Hematopoietic multipotent progenitor cell treated with erythropoietin and hydrocortisone succinate and interleukin-3 and kit ligand, for 17 days (in vitro differentiated cells): ENCODE results near the gene DDAH1.

Experiments
- DNase-seq: peaks from one replicate; pipeline ENCODE4 v3.0.0-alpha.2; 2015; ENCODE audit warnings: low spot score

Gene DDAH1

GRCh38 chr1:85393490-85393889 lies 71.5 kb downstream of the DDAH1 start:
- DNase-seq, result no peak

GRCh38 chr1:85388416-85388815 lies 76.5 kb downstream of the DDAH1 start:
- DNase-seq, result no peak

GRCh38 chr1:85387781-85388180 lies 77.2 kb downstream of the DDAH1 start:
- DNase-seq, result no peak

- no peak for DNase-seq
Observed at GRCh38 chr1:85386068-85386722, 78.8 kb downstream of the DDAH1 start.

- DNase-seq, result no peak
Observed at GRCh38 chr1:85379203-85380136, 85.5 kb downstream of the DDAH1 start.

GRCh38 chr1:85378534-85378933 lies 86.4 kb downstream of the DDAH1 start:
- DNase-seq, result no peak

- no peak for DNase-seq
Observed at GRCh38 chr1:85376356-85376755, 88.6 kb downstream of the DDAH1 start.

- DNase-seq, result no peak
Observed at GRCh38 chr1:85375493-85375892, 89.5 kb downstream of the DDAH1 start.

GRCh38 chr1:85374160-85374559 lies 90.8 kb downstream of the DDAH1 start:
- no peak for DNase-seq

- DNase-seq, result no peak
Observed at GRCh38 chr1:85373378-85373708, 91.6 kb downstream of the DDAH1 start.

GRCh38 chr1:85372683-85373377 lies 92.1 kb downstream of the DDAH1 start:
- no peak for DNase-seq

- DNase-seq, result no peak
Observed at GRCh38 chr1:85371021-85371420, 93.9 kb downstream of the DDAH1 start.

GRCh38 chr1:85368073-85368770 lies 96.7 kb downstream of the DDAH1 start:
- DNase-seq, result no peak

GRCh38 chr1:85366391-85367170 lies 98.4 kb downstream of the DDAH1 start:
- DNase-seq, result no peak

- no peak for DNase-seq
Observed at GRCh38 chr1:85365851-85366250, 99.1 kb downstream of the DDAH1 start.

GRCh38 chr1:85363521-85363920 lies 101.4 kb downstream of the DDAH1 start:
- DNase-seq, result no peak

- DNase-seq, result no peak
Observed at GRCh38 chr1:85363092-85363491, 101.9 kb downstream of the DDAH1 start.

GRCh38 chr1:85361606-85362296 lies 103.2 kb downstream of the DDAH1 start:
- no peak for DNase-seq

- DNase-seq, result no peak
Observed at GRCh38 chr1:85360730-85361493, 104.0 kb downstream of the DDAH1 start.
